LNCAP (cell line): ENCODE measurements around the gene FGF9.

ENCODE experiments used
- TF ChIP-seq, protein P1 (sequence below): fragments of 450-650 bp; IDR thresholded peaks from 2 replicates; pipeline ENCODE4 v1.5.1; 2017; ENCODE audit warnings: mild to moderate bottlenecking

The FGF9 gene

DNA sequence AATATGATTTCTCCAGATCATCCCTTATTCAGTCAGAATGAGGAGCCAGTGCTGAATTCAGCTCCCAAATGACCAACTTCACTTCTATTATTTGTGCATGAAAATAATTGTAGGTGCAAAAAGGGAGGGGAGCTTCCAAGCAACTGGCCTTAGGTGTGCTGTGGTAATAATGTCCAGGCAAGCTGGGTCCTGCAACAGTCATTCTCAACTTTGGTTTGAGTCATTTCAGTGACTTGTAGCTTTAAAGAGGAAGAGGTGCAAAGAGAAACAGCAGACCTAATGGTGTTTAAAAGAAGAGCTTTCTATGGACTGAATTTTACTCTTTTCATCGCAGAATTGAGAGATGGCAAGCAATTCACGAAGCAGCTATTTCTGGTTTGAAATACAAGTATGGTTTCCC is 29.2 kb upstream of the FGF9 start:
- TF ChIP-seq, protein P1, sequence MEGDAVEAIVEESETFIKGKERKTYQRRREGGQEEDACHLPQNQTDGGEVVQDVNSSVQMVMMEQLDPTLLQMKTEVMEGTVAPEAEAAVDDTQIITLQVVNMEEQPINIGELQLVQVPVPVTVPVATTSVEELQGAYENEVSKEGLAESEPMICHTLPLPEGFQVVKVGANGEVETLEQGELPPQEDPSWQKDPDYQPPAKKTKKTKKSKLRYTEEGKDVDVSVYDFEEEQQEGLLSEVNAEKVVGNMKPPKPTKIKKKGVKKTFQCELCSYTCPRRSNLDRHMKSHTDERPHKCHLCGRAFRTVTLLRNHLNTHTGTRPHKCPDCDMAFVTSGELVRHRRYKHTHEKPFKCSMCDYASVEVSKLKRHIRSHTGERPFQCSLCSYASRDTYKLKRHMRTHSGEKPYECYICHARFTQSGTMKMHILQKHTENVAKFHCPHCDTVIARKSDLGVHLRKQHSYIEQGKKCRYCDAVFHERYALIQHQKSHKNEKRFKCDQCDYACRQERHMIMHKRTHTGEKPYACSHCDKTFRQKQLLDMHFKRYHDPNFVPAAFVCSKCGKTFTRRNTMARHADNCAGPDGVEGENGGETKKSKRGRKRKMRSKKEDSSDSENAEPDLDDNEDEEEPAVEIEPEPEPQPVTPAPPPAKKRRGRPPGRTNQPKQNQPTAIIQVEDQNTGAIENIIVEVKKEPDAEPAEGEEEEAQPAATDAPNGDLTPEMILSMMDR = no peak

DNA sequence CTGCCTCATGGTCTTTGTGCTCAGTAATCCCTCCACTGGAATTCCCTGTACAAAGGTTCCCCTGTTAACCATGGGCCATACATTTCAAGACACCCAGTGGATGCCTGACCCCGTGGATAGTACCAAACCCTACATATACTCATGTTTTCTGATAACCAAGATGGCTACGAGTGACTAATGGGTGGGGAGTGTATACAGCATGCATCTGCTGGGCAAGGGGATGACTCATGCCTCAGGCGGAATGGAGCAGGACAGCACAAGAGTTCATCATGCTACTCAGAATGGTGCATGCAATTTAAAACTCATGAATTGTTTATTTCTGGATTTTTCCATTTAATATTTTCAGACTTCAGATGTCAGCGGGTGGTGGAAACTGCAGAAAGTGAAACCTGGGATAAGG is 13.3 kb upstream of the FGF9 start:
- TF ChIP-seq, protein P1 = no peak

DNA sequence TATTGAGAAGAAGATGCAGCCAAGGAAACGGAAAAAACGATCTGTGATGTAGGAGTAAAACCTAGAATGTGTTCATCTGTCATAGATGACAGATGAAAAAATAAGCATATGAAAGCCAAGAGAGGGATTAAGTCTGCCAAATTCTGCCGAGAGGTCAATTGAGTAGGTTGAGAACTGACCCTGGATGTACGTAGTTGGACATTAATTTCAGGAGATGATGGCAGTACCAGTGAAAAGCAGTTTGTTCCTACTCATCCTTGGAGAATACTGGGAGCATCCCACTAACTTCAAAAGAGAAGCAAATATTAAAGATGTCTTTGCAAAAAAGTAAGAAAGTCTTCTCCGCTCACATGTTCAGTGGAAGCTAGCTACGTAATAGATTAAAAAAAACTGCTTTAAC is 11.8 kb upstream of the FGF9 start:
- TF ChIP-seq, protein P1 = no peak

DNA sequence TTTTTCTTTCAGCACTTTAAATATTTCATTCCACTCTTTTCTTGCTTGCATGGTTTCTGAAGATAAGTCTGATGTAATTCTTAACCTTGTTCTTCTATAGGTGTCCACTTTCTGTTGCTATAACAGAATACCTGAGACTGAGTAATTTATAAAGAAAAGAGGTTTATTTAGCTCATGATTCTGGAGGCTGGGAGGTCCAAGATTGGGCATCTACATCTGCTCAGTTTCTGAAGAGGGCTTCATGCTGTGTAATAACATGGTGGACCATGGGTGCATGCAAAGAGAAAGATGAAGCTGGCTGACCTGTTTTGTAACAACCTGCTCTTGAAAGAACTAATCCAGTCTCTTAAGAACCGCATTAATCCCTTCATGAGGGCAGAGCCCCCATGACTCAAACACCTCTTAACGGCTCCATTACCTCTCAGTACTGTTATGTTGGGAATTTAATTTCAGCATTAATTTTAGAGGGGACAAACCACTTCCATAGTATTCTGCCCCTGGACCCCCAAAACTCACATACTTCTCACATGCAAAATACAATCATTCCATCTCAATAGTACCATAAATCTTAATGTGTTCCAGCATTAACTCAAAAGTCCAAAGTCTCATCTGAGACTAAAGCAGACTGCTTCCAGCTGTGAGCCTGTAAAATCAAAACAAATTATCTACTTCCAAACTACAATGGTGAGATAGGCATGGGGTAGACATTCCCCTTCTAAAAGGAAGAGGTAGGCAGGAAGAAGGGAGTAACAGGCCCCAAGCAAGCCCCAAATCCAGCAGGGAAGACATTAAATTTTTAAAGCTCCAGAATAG is 9.6 kb upstream of the FGF9 start:
- TF ChIP-seq, protein P1 = no peak

DNA sequence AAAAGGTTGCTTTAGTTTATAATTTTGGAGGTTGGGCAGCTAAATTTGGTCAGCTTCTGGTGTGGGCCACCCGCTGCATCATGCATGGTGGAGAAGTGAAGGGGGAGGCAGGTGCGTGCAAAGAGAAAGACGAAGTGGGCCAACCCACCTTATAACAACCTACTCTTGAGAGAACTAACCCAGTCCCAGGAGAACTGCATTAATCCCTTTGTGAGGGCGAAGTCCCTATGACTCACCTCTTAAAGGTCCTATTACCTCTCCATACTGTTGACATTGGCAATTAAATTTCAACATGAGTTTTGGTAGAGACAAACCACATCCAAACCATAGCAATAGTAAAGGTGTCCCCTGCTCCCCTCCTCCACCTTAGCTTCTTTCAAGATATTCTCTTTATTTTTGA is 7.7 kb upstream of the FGF9 start:
- TF ChIP-seq, protein P1 = no peak

DNA sequence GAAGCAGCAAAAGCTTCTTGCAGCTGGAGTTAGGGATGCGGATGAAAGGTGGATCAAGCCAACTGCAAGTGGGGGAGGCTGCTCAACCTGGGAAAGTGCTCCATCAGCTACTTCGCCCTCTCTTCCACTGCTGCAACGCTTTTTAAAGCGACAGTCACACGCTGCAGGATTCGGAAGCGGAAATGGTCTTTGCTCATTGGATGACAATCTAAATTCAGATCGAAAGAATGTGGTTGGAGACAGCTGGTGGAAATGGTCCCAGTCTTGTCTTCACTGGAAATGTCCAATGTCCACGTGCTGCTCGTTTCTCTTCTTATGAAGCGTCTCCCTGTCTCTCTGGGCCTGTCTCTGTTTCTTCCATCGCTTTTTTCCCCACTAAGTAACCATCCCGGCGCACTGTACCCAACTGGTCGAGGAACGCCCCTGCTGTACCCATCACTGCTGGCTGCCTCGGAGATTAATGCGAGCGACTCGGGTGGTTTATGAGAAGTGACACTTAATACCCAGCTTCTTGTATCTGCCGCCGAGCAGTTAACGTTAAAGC is 2.1 kb upstream of the FGF9 start:
- TF ChIP-seq, protein P1 = no peak

DNA sequence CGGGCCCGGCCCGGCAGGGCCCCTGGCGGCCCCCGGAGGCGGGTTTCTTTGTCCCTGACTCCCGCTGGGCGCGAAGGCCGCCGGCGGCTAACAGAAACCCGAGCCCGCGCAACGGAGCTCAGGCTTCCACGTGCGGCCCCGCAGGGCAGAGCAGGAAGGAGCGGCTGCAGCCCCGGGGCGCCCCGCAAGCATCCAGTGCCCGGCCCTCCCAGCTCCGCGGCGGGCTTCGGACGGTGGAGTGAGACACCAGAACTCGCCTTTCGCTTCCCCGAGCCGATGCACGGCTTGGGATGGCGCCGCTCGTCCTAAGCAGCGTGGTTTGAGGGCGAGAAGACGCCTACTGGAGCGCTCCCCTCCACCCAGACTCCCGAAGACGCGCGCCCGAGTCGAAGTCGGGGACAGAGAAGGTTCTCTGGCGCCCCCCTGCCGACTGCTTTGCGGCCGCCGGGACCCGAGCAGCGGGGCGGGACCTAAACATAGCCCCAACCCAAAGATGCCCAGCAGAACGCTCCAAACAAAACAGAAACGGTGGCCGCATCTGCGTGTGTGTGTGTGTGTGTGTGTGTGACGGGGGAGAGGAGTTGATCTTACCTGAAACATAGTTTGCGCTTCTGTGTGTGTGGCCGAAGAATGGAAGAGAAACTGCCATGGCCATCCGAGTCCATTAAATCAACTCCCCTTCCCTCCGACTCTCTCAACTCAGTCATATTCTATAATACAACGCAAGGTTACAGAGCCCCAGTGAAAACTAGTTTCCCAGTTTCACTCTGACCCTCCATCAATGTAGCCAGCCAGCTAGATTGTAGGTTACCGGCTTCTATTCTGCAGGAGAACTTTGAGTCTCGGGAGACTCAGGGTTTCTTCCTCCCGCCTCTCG is 629 bp upstream of the FGF9 start:
- TF ChIP-seq, protein P1 = no peak
